ENCODE measurements around the gene SLC5A6.

- TF ChIP-seq TAF1 (IDR thresholded peaks at IDR 0.05; ENCODE audit: low read depth), result no peak
- TF ChIP-seq EGR1 (IDR thresholded peaks at IDR 0.05), result no peak
- TF ChIP-seq, protein P1, sequence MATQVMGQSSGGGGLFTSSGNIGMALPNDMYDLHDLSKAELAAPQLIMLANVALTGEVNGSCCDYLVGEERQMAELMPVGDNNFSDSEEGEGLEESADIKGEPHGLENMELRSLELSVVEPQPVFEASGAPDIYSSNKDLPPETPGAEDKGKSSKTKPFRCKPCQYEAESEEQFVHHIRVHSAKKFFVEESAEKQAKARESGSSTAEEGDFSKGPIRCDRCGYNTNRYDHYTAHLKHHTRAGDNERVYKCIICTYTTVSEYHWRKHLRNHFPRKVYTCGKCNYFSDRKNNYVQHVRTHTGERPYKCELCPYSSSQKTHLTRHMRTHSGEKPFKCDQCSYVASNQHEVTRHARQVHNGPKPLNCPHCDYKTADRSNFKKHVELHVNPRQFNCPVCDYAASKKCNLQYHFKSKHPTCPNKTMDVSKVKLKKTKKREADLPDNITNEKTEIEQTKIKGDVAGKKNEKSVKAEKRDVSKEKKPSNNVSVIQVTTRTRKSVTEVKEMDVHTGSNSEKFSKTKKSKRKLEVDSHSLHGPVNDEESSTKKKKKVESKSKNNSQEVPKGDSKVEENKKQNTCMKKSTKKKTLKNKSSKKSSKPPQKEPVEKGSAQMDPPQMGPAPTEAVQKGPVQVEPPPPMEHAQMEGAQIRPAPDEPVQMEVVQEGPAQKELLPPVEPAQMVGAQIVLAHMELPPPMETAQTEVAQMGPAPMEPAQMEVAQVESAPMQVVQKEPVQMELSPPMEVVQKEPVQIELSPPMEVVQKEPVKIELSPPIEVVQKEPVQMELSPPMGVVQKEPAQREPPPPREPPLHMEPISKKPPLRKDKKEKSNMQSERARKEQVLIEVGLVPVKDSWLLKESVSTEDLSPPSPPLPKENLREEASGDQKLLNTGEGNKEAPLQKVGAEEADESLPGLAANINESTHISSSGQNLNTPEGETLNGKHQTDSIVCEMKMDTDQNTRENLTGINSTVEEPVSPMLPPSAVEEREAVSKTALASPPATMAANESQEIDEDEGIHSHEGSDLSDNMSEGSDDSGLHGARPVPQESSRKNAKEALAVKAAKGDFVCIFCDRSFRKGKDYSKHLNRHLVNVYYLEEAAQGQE (IDR thresholded peaks at IDR 0.05; ENCODE audit: low read depth), result no peak
- TF ChIP-seq EP300 (IDR thresholded peaks at IDR 0.05; ENCODE audit: borderline replicate concordance), result no peak
- peak; percentile 82 for TF ChIP-seq RAD21 (IDR thresholded peaks at IDR 0.05; ENCODE audit: low read depth)
- TF ChIP-seq, protein P2, sequence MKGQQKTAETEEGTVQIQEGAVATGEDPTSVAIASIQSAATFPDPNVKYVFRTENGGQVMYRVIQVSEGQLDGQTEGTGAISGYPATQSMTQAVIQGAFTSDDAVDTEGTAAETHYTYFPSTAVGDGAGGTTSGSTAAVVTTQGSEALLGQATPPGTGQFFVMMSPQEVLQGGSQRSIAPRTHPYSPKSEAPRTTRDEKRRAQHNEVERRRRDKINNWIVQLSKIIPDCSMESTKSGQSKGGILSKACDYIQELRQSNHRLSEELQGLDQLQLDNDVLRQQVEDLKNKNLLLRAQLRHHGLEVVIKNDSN (IDR thresholded peaks at IDR 0.05), result no peak
- TF ChIP-seq TCF12 (IDR thresholded peaks at IDR 0.05; ENCODE audit: low read depth), result no peak
- no peak for TF ChIP-seq MAX (IDR thresholded peaks at IDR 0.05)
- no peak for TF ChIP-seq CREB1 (IDR thresholded peaks at IDR 0.05; ENCODE audit: low read depth)
- no peak for TF ChIP-seq CEBPB (IDR thresholded peaks at IDR 0.05)
- no peak for TF ChIP-seq TEAD4 (IDR thresholded peaks at IDR 0.05)
These were observed 38.0 kb upstream of the SLC5A6 start for GRCh38 chr2:27249891-27250651.

All from Ishikawa (cell line).